K562 (cell line): Measurements from ENCODE around the gene ADAP1. TPM values are rescaled to one million over a fixed set of nuclear protein-coding genes. Genes with fewer than 3 reads are reported as not detected.

Experiments
- ATAC-seq: fragments of 200-7000 bp; cut with Tn5 transposase; 3 replicates; pipeline ENCODE4 v1.9.1; 2020; ENCODE audit warnings: moderate library complexity
- BruUV-seq: library from RNA; stranded (reverse); fragments of 400-500 nt; replicated peaks from 2 replicates; lab custom pipeline; 2021; lab: Mats Ljungman, UMichigan
- CTCF ChIA-PET: fragments of 300-600 bp; formaldehyde crosslinking; extraction: SDS; loops from one replicate; lab custom pipeline; 2021; ENCODE audit warnings: low intra/inter-chr PET ratio; lab: Yijun Ruan, JAX
- POLR2A ChIA-PET: fragments of 300-600, 350-650 bp; sonication (Branson Sonifier 250); formaldehyde crosslinking; extraction: SDS; loops from one replicate; lab custom pipeline; 2021; ENCODE audit warnings: antibody characterized with exemption, inconsistent platforms; lab: Yijun Ruan, JAX
- DNase-seq, 4 experiments: peaks; one replicate each; pipeline versions ENCODE4 v3.0.0 to v3.0.0-alpha.2; 2011 to 2018; ENCODE audit warnings: low spot score in 3 of 4, mixed read lengths in 3 of 4; ENCODE audit errors: extremely low read depth in 1 of 4
- FAIRE-seq: peaks from 2 replicates; lab custom pipeline; 2011; peaks lifted over from hg19 to GRCh38; lab: Jason Lieb, UNC
- H2AFZ ChIP-seq: 2 replicates; pipeline ENCODE4 v1.6.0; 2011; ENCODE audit warnings: low read depth, low read length, control low read depth, inconsistent platforms
- H3K27ac ChIP-seq: fragments of 200-600 bp; 3 replicates; pipeline ENCODE4 v1.8.0; 2011; ENCODE audit warnings: low read depth, mild to moderate bottlenecking, control low read depth, inconsistent platforms, low read length, moderate library complexity, mixed read lengths; ENCODE audit errors: extremely low read depth
- H3K27me3 ChIP-seq, 2 experiments: fragments of 300-600 bp in 1 of 2; 2 replicates in 1 of 2; 3 replicates in 1 of 2; pipeline versions ENCODE4 v1.6.0 to v1.8.0; 2011; ENCODE audit warnings: inconsistent platforms in 2 of 2, low read length in 2 of 2, mild to moderate bottlenecking in 1 of 2, mixed read lengths in 1 of 2, moderate library complexity in 1 of 2; ENCODE audit not compliant: control insufficient read depth in 2 of 2, insufficient read depth in 2 of 2
- H3K36me3 ChIP-seq: fragments of 300-600 bp; 3 replicates; pipeline ENCODE4 v1.8.0; 2011; ENCODE audit warnings: mild to moderate bottlenecking, low read length, inconsistent platforms; ENCODE audit not compliant: control insufficient read depth, insufficient read depth
- H3K4me1 ChIP-seq, 2 experiments: fragments of 200-600 bp in 1 of 2; replicated peaks in 1 of 2; 2 replicates in 1 of 2; 3 replicates in 1 of 2; pipeline versions ENCODE4 v1.5.1 to v1.8.0; 2011; ENCODE audit warnings: inconsistent platforms in 2 of 2, low read length in 2 of 2, mild to moderate bottlenecking in 1 of 2, mixed read lengths in 1 of 2, moderate library complexity in 1 of 2; ENCODE audit not compliant: control insufficient read depth in 2 of 2, insufficient read depth in 2 of 2
- H3K4me2 ChIP-seq: 2 replicates; pipeline ENCODE4 v1.6.1; 2011; ENCODE audit warnings: low read length, control low read depth, inconsistent platforms, mixed read lengths; ENCODE audit not compliant: insufficient read depth
- H3K4me3 ChIP-seq: fragments of 200-600 bp; sonication (generic), shearing (Covaris generic); 2 replicates; pipeline ENCODE4 v1.5.1; 2016; ENCODE audit warnings: control low read depth, inconsistent platforms
- H3K79me2 ChIP-seq: fragments of 200-600 bp; 3 replicates; pipeline ENCODE4 v1.8.0; 2011; ENCODE audit warnings: low read length, inconsistent platforms; ENCODE audit not compliant: control insufficient read depth, insufficient read depth
- H3K9ac ChIP-seq, 2 experiments: 2 replicates each; pipeline versions ENCODE4 v1.6.0 to v1.6.1; 2011; ENCODE audit warnings: low read depth in 2 of 2, low read length in 2 of 2, control low read depth in 1 of 2, inconsistent platforms in 1 of 2, mild to moderate bottlenecking in 1 of 2, mixed read lengths in 1 of 2; ENCODE audit not compliant: insufficient read depth in 1 of 2
- H3K9me1 ChIP-seq: one replicate; pipeline ENCODE4 v1.6.0; 2011; ENCODE audit warnings: inconsistent platforms, mild to moderate bottlenecking, low read length, moderate library complexity; ENCODE audit not compliant: control insufficient read depth, insufficient read depth
- H3K9me3 ChIP-seq: replicated peaks from 2 replicates; pipeline ENCODE4 v1.5.1; 2011; ENCODE audit warnings: low read depth, low read length, inconsistent platforms; ENCODE audit not compliant: control insufficient read depth, insufficient read depth
- H4K20me1 ChIP-seq: replicated peaks from 2 replicates; pipeline ENCODE4 v1.6.1; 2011; ENCODE audit warnings: low read length, inconsistent platforms, mixed read lengths; ENCODE audit not compliant: control insufficient read depth, insufficient read depth
- CBFA2T2 ChIP-seq: fragments of 450-650 bp; conservative IDR thresholded peaks from 2 replicates; pipeline ENCODE4 v1.6.1; 2017; ENCODE audit warnings: mild to moderate bottlenecking
- FOXK2 ChIP-seq, 2 experiments: fragments of 450-650 bp; IDR thresholded peaks in 1 of 2; conservative IDR thresholded peaks in 1 of 2; 2 replicates each; pipeline ENCODE4 v1.6.1; 2016; ENCODE audit warnings: low read depth in 2 of 2, mild to moderate bottlenecking in 1 of 2
- FOXM1 ChIP-seq, 2 experiments: fragments of 450-650 bp in 1 of 2; sonication (generic) in 1 of 2; formaldehyde crosslinking in 1 of 2; IDR thresholded peaks; 2 replicates each; pipeline versions ENCODE4 v1.6.1 to v1.9.0; 2017 to 2022; ENCODE audit warnings: low read depth in 2 of 2, mild to moderate bottlenecking in 2 of 2, missing genetic modification reagents in 1 of 2, moderate library complexity in 1 of 2
- PHTF2 ChIP-seq: fragments of 250-450 bp; sonication (Bioruptor Pico); IDR thresholded peaks from 2 replicates; pipeline ENCODE4 v1.5.0; 2021; ENCODE audit warnings: mild to moderate bottlenecking
- RBBP5 ChIP-seq: fragments of 200-600 bp; sonication (generic); IDR thresholded peaks from 2 replicates; pipeline ENCODE4 v1.6.1; 2012; ENCODE audit warnings: borderline replicate concordance, mild to moderate bottlenecking, low read length, control low read depth, inconsistent platforms; ENCODE audit not compliant: insufficient read depth, poor library complexity, severe bottlenecking
- SFPQ ChIP-seq: fragments of 200-400 bp; formaldehyde crosslinking; IDR thresholded peaks from 2 replicates; pipeline ENCODE4 v1.6.1; 2017; ENCODE audit warnings: mild to moderate bottlenecking, low read depth, low read length, moderate library complexity
- TAF9B ChIP-seq: fragments of 450-650 bp; IDR thresholded peaks from 2 replicates; pipeline ENCODE4 v1.6.1; 2018; ENCODE audit warnings: mild to moderate bottlenecking; ENCODE audit not compliant: partially characterized antibody
- TCFL5 ChIP-seq: fragments of 250-450 bp; sonication (Bioruptor Pico); conservative IDR thresholded peaks from 2 replicates; pipeline ENCODE4 v1.6.1; 2021; ENCODE audit warnings: mild to moderate bottlenecking, moderate library complexity, matching md5 sums
- ZBTB43 ChIP-seq: sonication (generic); formaldehyde crosslinking; IDR thresholded peaks from 2 replicates; pipeline ENCODE4 v1.8.0; 2023; ENCODE audit warnings: mild to moderate bottlenecking, missing genetic modification reagents
- ZNF449 ChIP-seq: fragments of 250-450 bp; sonication (Bioruptor Pico); IDR thresholded peaks from 2 replicates; pipeline ENCODE4 v1.8.0; 2022; ENCODE audit warnings: moderate library complexity, mild to moderate bottlenecking, inconsistent platforms
- ZNF561 ChIP-seq: fragments of 450-650 bp; formaldehyde crosslinking; conservative IDR thresholded peaks from 2 replicates; pipeline ENCODE4 v1.4.0; 2020; ENCODE audit warnings: mild to moderate bottlenecking, moderate library complexity
- ZNF77 ChIP-seq: fragments of 250-450 bp; sonication (Bioruptor Pico); IDR thresholded peaks from 2 replicates; pipeline ENCODE4 v1.5.0; 2020
- WGBS: fragments of 100-300 bp; shearing (Covaris generic); methylation state at CpG from one replicate; pipeline ENCODE4 v1.1.6; 2016; ENCODE audit warnings: low coverage, mixed read lengths; ENCODE audit not compliant: insufficient coverage; ENCODE audit errors: missing lambda C conversion rate; 5-methylcytosine and 5-hydroxymethylcytosine counted together
- in situ Hi-C: fragments of 300-500 bp; cut with MboI; formaldehyde crosslinking; loops from 4 replicates; pipeline ENCODE4 v1.15.0; 2018; ENCODE audit warnings: inconsistent platforms, mixed read lengths
- intact Hi-C: fragments of 100-400 bp; cut with micrococcal nuclease; formaldehyde crosslinking; loops from 2 replicates; pipeline ENCODE4 v1.14.2; 2022
- polyA plus RNA-seq, 8 experiments: library from polyadenylated mRNA; depleted of rRNA in 4 of 8; stranded (reverse) in 5 of 8; unstranded in 3 of 8; fragments of >200 nt; fragmentation: Nextera tagmentation in 2 of 8; fragmentation: Illumina TruSeq in 1 of 8; extraction: Ambion mirVana in 2 of 8; extraction: Trizol in 1 of 8; gene quantifications; 2 replicates each; pipeline versions ENCODE4 v1.2.1 to v1.2.3, GENCODE V29; 2011 to 2014; ENCODE audit warnings: inconsistent platforms in 1 of 8, missing spikeins in 1 of 8
- total RNA-seq, 7 experiments: library from RNA; depleted of rRNA in 6 of 7; stranded (reverse); fragments of >200 nt in 6 of 7; fragmentation: Illumina TruSeq in 2 of 7; extraction: Trizol in 2 of 7; gene quantifications; 2 replicates each; pipeline versions ENCODE4 v1.2.1 to v1.2.3, GENCODE V29; 2011 to 2021; ENCODE audit warnings: low replicate concordance in 1 of 7

Gene ADAP1
- total and polyA plus RNA-seq, 9 of the 15 experiments (the other 6 are each of a cell fraction or from before 2014, with no cell fraction given) = 0.27 to 1.4 (median 0.52) TPM; not detected in 3

GRCh38 chr7:952548-953441 is 1.7 kb downstream of the ADAP1 start:
- H3K9me3 ChIP-seq = no peaks in the 10 kb centered on the region
- H3K4me1 ChIP-seq = peaks cover 0 to 46% of the 10 kb centered on the region in 2 experiments; a peak in 2 of 5 replicates
- peaks cover 15% of the 10 kb centered on the region; the same call in 1 of the 2 replicates for H4K20me1 ChIP-seq
- no peak overlapping the region for H3K4me3 ChIP-seq
- no peaks in the 10 kb centered on the region for H3K36me3 ChIP-seq
- POLR2A ChIA-PET = interaction anchor here (0.5 to 1.0 kb wide), 3 partner anchors 14 to 434 kb away, joined by 3 to 8 read pairs (median 3); no protein-coding TSS in a partner anchor
- no peaks in the 10 kb centered on the region for H3K9me1 ChIP-seq
- no peak for TF ChIP-seq FOXM1 (IDR thresholded peaks at IDR 0.05; ENCODE audit: low read depth)
- no peak for TF ChIP-seq FOXM1 (CRISPR knock-in tag; IDR thresholded peaks at IDR 0.05; ENCODE audit: low read depth)
- no peak for TF ChIP-seq ZNF449 (CRISPR knock-in tag)
- no peak for TF ChIP-seq ZBTB43 (CRISPR knock-in tag)
- no peak for TF ChIP-seq SFPQ
- TF ChIP-seq ZNF77 (CRISPR knock-in tag) = no peak
- TF ChIP-seq PHTF2 (CRISPR knock-in tag) = no peak
- TF ChIP-seq FOXK2 (conservative IDR thresholded peaks at IDR 0.05 in 1 of 2, IDR thresholded peaks at IDR 0.05 in 1 of 2; ENCODE audit: low read depth in 2 of 2) = no peak
- TF ChIP-seq CBFA2T2 = no peak
- no peak for TF ChIP-seq TCFL5 (CRISPR knock-in tag)
- no peak for TF ChIP-seq RBBP5
- TF ChIP-seq TAF9B = no peak
- no peak for TF ChIP-seq ZNF561 (CRISPR knock-in tag)
- no peak overlapping the region for H3K9ac ChIP-seq
- 10% methylated on average over 14 of the region's 20 CpGs for WGBS
- H3K79me2 ChIP-seq = no peaks in the 10 kb centered on the region
- H3K27me3 ChIP-seq = peaks cover 46 to 70% of the 10 kb centered on the region in 2 experiments
- intact Hi-C loops = no loop called here
- no peak for DNase-seq
- no TSS peak for BruUV-seq
- FAIRE-seq = no peak
- in situ Hi-C loops = no loop called here
- H2AFZ ChIP-seq = no peak overlapping the region
- no peak overlapping the region for H3K4me2 ChIP-seq
- no peak overlapping the region for H3K27ac ChIP-seq
- ATAC-seq = no peak
- CTCF ChIA-PET = no interaction called here
